Thyroid gland (tissue), 4 donors: ENCODE measurements around the gene MEFV. TPM values are rescaled to one million over a fixed set of nuclear protein-coding genes. Genes with fewer than 3 reads are reported as not detected.

Source experiments
- DNase-seq, 2 donors: peaks; one replicate each; pipeline ENCODE4 v3.0.0-alpha.2; 2019
- H3K27ac ChIP-seq, 3 donors: fragments of 200-600 bp; sonication (generic); 1 replicate in 2 of 3; 2 replicates in 1 of 3; pipeline ENCODE4 v1.5.1; 2016 to 2019; ENCODE audit warnings: mild to moderate bottlenecking in 1 of 3, moderate library complexity in 1 of 3
- H3K27me3 ChIP-seq: fragments of 200-600 bp; sonication (generic); one replicate; pipeline ENCODE4 v1.5.1; 2019
- H3K36me3 ChIP-seq, 2 donors: fragments of 200-600 bp; sonication (generic); one replicate each; pipeline ENCODE4 v1.5.1; 2016 to 2019
- H3K4me1 ChIP-seq, 2 donors: fragments of 200-600 bp; sonication (generic); one replicate each; pipeline ENCODE4 v1.5.1; 2017 to 2019
- H3K4me3 ChIP-seq, 3 donors: fragments of 200-600 bp; sonication (generic); replicated peaks in 1 of 3; 1 replicate in 2 of 3; 2 replicates in 1 of 3; pipeline ENCODE4 v1.5.1; 2016; ENCODE audit warnings: mild to moderate bottlenecking in 1 of 3
- H3K9me3 ChIP-seq: fragments of 200-600 bp; sonication (generic); one replicate; pipeline ENCODE4 v1.5.1; 2017
- CTCF ChIP-seq, 6 experiments: fragments of 200-600 bp in 3 of 6; fragments of 450-650 bp in 3 of 6; sonication (generic) in 3 of 6; IDR thresholded peaks; one replicate each; pipeline ENCODE4 v1.5.1; 2016 to 2019; ENCODE audit warnings: antibody characterized with exemption in 6 of 6, mild to moderate bottlenecking in 2 of 6, inconsistent platforms in 1 of 6, moderate library complexity in 1 of 6
- POLR2A ChIP-seq, 2 donors: fragments of 450-650 bp; IDR thresholded peaks; one replicate each; pipeline ENCODE4 v1.6.1; 2017; ENCODE audit warnings: antibody characterized with exemption in 2 of 2, mild to moderate bottlenecking in 2 of 2, moderate library complexity in 1 of 2
- WGBS, 2 donors: methylation state at CpG; one replicate each; pipeline ENCODE4 v1.1.5; 2017; 5-methylcytosine and 5-hydroxymethylcytosine counted together
- intact Hi-C: fragments of 100-400 bp; cut with DNase I; formaldehyde crosslinking; loops from one replicate; pipeline ENCODE4 v1.15.1; 2023
- total RNA-seq, 4 donors: library from RNA; depleted of rRNA; stranded (reverse); fragments of >200 nt; gene quantifications; one replicate each; pipeline ENCODE4 v1.2.3, GENCODE V29; 2016

MEFV gene
- total RNA-seq, 4 donors from 2014 or later: 0.22 to 2.2 (median 0.54) TPM

GRCh38 chr16:3248596-3248995 lies 7.8 kb downstream of the MEFV start:
- DNase-seq: no peak
- no peaks in the 10 kb centered on the region for H3K4me1 ChIP-seq
- H3K27me3 ChIP-seq: no peaks in the 10 kb centered on the region
- H3K27ac ChIP-seq: no peak overlapping the region
- TF ChIP-seq CTCF (IDR thresholded peaks at IDR 0.05): no peak
- no peak for TF ChIP-seq POLR2A (IDR thresholded peaks at IDR 0.05)
- intact Hi-C loops: no loop called here
- H3K4me3 ChIP-seq: no peak overlapping the region
- no peaks in the 10 kb centered on the region for H3K36me3 ChIP-seq
- WGBS, 2 donors: 80 to 84% methylated on average over 5 of the region's 5 CpGs
- H3K9me3 ChIP-seq: no peaks in the 10 kb centered on the region

- H3K9me3 ChIP-seq: no peaks in the 10 kb centered on the region
Observed at GRCh38 chr16:3246876-3247275, 9.6 kb downstream of the MEFV start.

GRCh38 chr16:3246002-3246401 lies 10.4 kb downstream of the MEFV start:
- H3K36me3 ChIP-seq: no peaks in the 10 kb centered on the region
- intact Hi-C loops: no loop called here
- H3K27ac ChIP-seq: no peak overlapping the region
- H3K27me3 ChIP-seq: no peaks in the 10 kb centered on the region
- no peaks in the 10 kb centered on the region for H3K9me3 ChIP-seq
- no peaks in the 10 kb centered on the region for H3K4me1 ChIP-seq
- no peak overlapping the region for H3K4me3 ChIP-seq
- TF ChIP-seq CTCF (IDR thresholded peaks at IDR 0.05): no peak
- TF ChIP-seq POLR2A (IDR thresholded peaks at IDR 0.05): no peak
- 67 to 71% methylated on average over 7 of the region's 7 CpGs for WGBS, 2 donors
- no peak for DNase-seq

More at GRCh38 chr16:3246876-3247275, 9.6 kb downstream of the MEFV start:
- Histone ChIP-seq H3K36me3 (no peaks in the 10 kb centered on the region), H3K4me1 (no peaks in the 10 kb centered on the region), H3K4me3 (no peak overlapping the region), H3K27ac (no peak overlapping the region), H3K27me3 (no peaks in the 10 kb centered on the region)
- intact Hi-C loops: no loop called here
- no peak for DNase-seq
- 68 to 84% methylated on average over 8 to 10 of the region's 10 CpGs for WGBS, 2 donors
- TF ChIP-seq POLR2A (IDR thresholded peaks at IDR 0.05) (no peak), CTCF (IDR thresholded peaks at IDR 0.05) (no peak)

- H3K27ac ChIP-seq: no peak overlapping the region
- intact Hi-C loops: no loop called here
- H3K36me3 ChIP-seq: no peaks in the 10 kb centered on the region
- no peak for TF ChIP-seq CTCF (IDR thresholded peaks at IDR 0.05)
- TF ChIP-seq POLR2A (IDR thresholded peaks at IDR 0.05): no peak
- no peaks in the 10 kb centered on the region for H3K27me3 ChIP-seq
- 76 to 82% methylated on average over 6 of the region's 6 CpGs for WGBS, 2 donors
- H3K4me1 ChIP-seq: no peaks in the 10 kb centered on the region
- no peaks in the 10 kb centered on the region for H3K9me3 ChIP-seq
- DNase-seq: no peak
- H3K4me3 ChIP-seq: no peak overlapping the region
Observed at GRCh38 chr16:3243882-3244281, 12.6 kb downstream of the MEFV start.

- Histone ChIP-seq H3K36me3 (no peaks in the 10 kb centered on the region), H3K27ac (no peak overlapping the region), H3K4me1 (no peaks in the 10 kb centered on the region), H3K4me3 (no peak overlapping the region), H3K9me3 (no peaks in the 10 kb centered on the region), H3K27me3 (no peaks in the 10 kb centered on the region)
- no peak for DNase-seq
- intact Hi-C loops: no loop called here
- TF ChIP-seq POLR2A (IDR thresholded peaks at IDR 0.05) (no peak), CTCF (IDR thresholded peaks at IDR 0.05) (no peak)
- 78% methylated on average over 11 of the region's 11 CpGs for WGBS, 2 donors
Observed at GRCh38 chr16:3242709-3243108, 13.7 kb downstream of the MEFV start.
